Measurements from ENCODE around the gene NBAS. TPM values are rescaled to one million over a fixed set of nuclear protein-coding genes. Genes with fewer than 3 reads are reported as not detected.

The NBAS gene
- total and polyA plus RNA-seq, 2 of the 4 experiments (the other 2 are of a cell fraction) = 22.3 to 105 TPM

- DNase-seq (no peak), ATAC-seq (ENCODE audit: low read depth) (no peak)
- Histone ChIP-seq H4K5ac (ENCODE audit: low read depth, low read length) (no peak overlapping the region), H3K4me2 (ENCODE audit: low read depth, low read length) (no peak overlapping the region), H3K4me1 (ENCODE audit: control insufficient read depth, insufficient read depth, low read length) (no peaks in the 10 kb centered on the region), H3K9me3 (ENCODE audit: control insufficient read depth, insufficient read depth, low read length) (no peaks in the 10 kb centered on the region), H2BK5ac (ENCODE audit: low read depth, low read length, poor library complexity, severe bottlenecking) (no peak overlapping the region), H3K9ac (ENCODE audit: low read depth, low read length) (no peak overlapping the region), H2BK15ac (ENCODE audit: low read depth, low read length) (no peak overlapping the region), H4K8ac (ENCODE audit: low read depth in 2 of 2, low read length in 2 of 2) (no peak overlapping the region), H4K20me1 (ENCODE audit: insufficient read depth, low read length) (no peaks in the 10 kb centered on the region), H3K9me1 (ENCODE audit: insufficient read depth, low read length) (no peaks in the 10 kb centered on the region), H2AK5ac (ENCODE audit: low read depth, low read length) (no peak overlapping the region), H3K27me3 (ENCODE audit: control insufficient read depth, insufficient read depth, low read length) (no peaks in the 10 kb centered on the region), H2AFZ (replicated peaks; ENCODE audit: low read length, poor library complexity) (no peak overlapping the region), H3K14ac (replicated peaks; ENCODE audit: low read depth, low read length) (no peak overlapping the region), H3K23ac (ENCODE audit: low read depth, low read length) (no peak overlapping the region), H3K79me1 (ENCODE audit: low read depth in 1 of 2, low read length in 2 of 2) (no peaks in the 10 kb centered on the region; a peak in 2 of 4 replicates), H3K18ac (ENCODE audit: low read depth, low read length) (no peak overlapping the region), H4K91ac (ENCODE audit: insufficient read depth, low read depth, low read length) (no peak overlapping the region), H2AK9ac (replicated peaks; ENCODE audit: low read depth, low read length, poor library complexity) (no peak overlapping the region), H2BK120ac (ENCODE audit: low read depth, low read length) (no peak overlapping the region), H2BK20ac (ENCODE audit: low read depth, low read length) (no peak overlapping the region), H3K4me3 (ENCODE audit: insufficient read depth, low read depth, low read length) (no peak overlapping the region), H3K36me3 (ENCODE audit: control insufficient read depth, insufficient read depth, low read length) (peaks cover 10% of the 10 kb centered on the region), H3K27ac (ENCODE audit: insufficient read depth, low read length) (no peak overlapping the region), H3K4ac (ENCODE audit: low read depth, low read length) (no peak overlapping the region), H3K56ac (ENCODE audit: extremely low read depth, insufficient read depth, low read length) (no peak overlapping the region)
- ChIA-PET POLR2A (ENCODE audit: unreplicated experiment) (no interaction called here), CTCF (no interaction called here)
- in situ Hi-C loops (cut with MboI; ENCODE audit: low sequenced_read_pairs) (no loop called here), intact Hi-C loops (cut with micrococcal nuclease) (no loop called here), dilution Hi-C loops (cut with HindIII; ENCODE audit: low sequenced_read_pairs, unreplicated experiment) (no loop called here)
- BruUV-seq (replicated peaks) = no TSS peak
- TF ChIP-seq MAZ (IDR thresholded peaks at IDR 0.05; ENCODE audit: borderline replicate concordance, low read depth, low read length) (no peak), POLR2A (IDR thresholded peaks at IDR 0.05; ENCODE audit: low read depth, low read length) (no peak), USF2 (IDR thresholded peaks at IDR 0.05; ENCODE audit: low read depth, low read length) (no peak), CHD1 (IDR thresholded peaks at IDR 0.05; ENCODE audit: low read depth, low read length) (no peak), SMC3 (IDR thresholded peaks at IDR 0.05; ENCODE audit: low read depth, low read length) (no peak), RFX5 (IDR thresholded peaks at IDR 0.05; ENCODE audit: low read depth, low read length) (no peak), RAD21 (IDR thresholded peaks at IDR 0.05; ENCODE audit: low read length) (no peak), NFE2L2 (IDR thresholded peaks at IDR 0.05; ENCODE audit: low read depth, low read length) (no peak), CEBPB (IDR thresholded peaks at IDR 0.05; ENCODE audit: low read depth, low read length) (no peak)
Observed at GRCh38 chr2:15480552-15480951, 80.6 kb downstream of the NBAS start.

Data from IMR-90 (cell line).